ENCODE data around the gene LOC128125822.

LOC128125822 gene

GRCh38 chr6:63533026-63533425 is 39.3 kb upstream of the LOC128125822 start:
- ATAC-seq (no peak), DNase-seq (no peak)
- Histone ChIP-seq H3K9me3 (no peaks in the 10 kb centered on the region), H3K27ac (no peak overlapping the region), H3K4me1 (peaks cover 0 to 32% (median 9%) of the 10 kb centered on the region in 4 donors), H3K27me3 (no peaks in the 10 kb centered on the region), H3K36me3 (no peaks in the 10 kb centered on the region), H3K4me3 (no peak overlapping the region)
- WGBS (ENCODE audit: insufficient coverage, low coverage, low lambda C conversion rate, missing lambda C conversion rate): 94% methylated on average over 2 of the region's 3 CpGs
- TF ChIP-seq, protein P1, sequence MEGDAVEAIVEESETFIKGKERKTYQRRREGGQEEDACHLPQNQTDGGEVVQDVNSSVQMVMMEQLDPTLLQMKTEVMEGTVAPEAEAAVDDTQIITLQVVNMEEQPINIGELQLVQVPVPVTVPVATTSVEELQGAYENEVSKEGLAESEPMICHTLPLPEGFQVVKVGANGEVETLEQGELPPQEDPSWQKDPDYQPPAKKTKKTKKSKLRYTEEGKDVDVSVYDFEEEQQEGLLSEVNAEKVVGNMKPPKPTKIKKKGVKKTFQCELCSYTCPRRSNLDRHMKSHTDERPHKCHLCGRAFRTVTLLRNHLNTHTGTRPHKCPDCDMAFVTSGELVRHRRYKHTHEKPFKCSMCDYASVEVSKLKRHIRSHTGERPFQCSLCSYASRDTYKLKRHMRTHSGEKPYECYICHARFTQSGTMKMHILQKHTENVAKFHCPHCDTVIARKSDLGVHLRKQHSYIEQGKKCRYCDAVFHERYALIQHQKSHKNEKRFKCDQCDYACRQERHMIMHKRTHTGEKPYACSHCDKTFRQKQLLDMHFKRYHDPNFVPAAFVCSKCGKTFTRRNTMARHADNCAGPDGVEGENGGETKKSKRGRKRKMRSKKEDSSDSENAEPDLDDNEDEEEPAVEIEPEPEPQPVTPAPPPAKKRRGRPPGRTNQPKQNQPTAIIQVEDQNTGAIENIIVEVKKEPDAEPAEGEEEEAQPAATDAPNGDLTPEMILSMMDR (IDR thresholded peaks at IDR 0.05): no peak
- TF ChIP-seq POLR2A (IDR thresholded peaks at IDR 0.05): no peak
- intact Hi-C loops (cut with DNase I): no loop called here

DNA sequence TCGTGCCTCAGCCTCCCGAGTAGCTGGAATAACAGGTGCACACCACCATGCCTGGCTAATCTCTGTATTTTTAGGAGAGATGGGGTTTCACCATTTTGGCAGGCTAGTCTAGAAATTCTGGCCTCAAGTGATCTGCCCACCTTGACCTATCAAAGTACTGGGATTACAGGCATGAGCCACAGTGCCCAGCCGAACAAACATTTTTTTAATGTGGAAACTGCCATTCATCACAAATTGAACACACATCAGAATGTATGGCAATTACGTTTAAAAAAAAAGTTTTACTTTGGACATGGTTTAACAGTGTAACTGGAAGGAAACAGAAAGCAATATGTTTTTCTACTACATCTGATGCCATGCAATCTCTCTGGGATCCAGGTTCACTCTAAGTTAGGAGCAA is 38.3 kb upstream of the LOC128125822 start:
- TF ChIP-seq, protein P1 (IDR thresholded peaks at IDR 0.05): no peak
- no peak for TF ChIP-seq POLR2A (IDR thresholded peaks at IDR 0.05)
- Histone ChIP-seq H3K36me3 (no peaks in the 10 kb centered on the region), H3K4me3 (no peak overlapping the region), H3K27ac (no peak overlapping the region), H3K9me3 (no peaks in the 10 kb centered on the region), H3K4me1 (peaks cover 0 to 34% (median 13%) of the 10 kb centered on the region in 4 donors), H3K27me3 (no peaks in the 10 kb centered on the region)
- no peak for ATAC-seq
- 91% methylated on average over 4 of the region's 4 CpGs for WGBS (ENCODE audit: insufficient coverage, low coverage, low lambda C conversion rate, missing lambda C conversion rate)
- no peak for DNase-seq
- intact Hi-C loops (cut with DNase I): no loop called here

- Histone ChIP-seq H3K9me3 (no peaks in the 10 kb centered on the region), H3K27ac (peak overlapping the region in 2 of 3 donors; percentile 28 to 41), H3K36me3 (no peaks in the 10 kb centered on the region), H3K4me3 (no peak overlapping the region), H3K27me3 (no peaks in the 10 kb centered on the region), H3K4me1 (peaks cover 0 to 27% (median 12%) of the 10 kb centered on the region in 4 donors)
- intact Hi-C loops (cut with DNase I): no loop called here
- WGBS (ENCODE audit: insufficient coverage, low coverage, low lambda C conversion rate, missing lambda C conversion rate): 26% methylated on average over 9 of the region's 9 CpGs
- ATAC-seq: peak; percentile 20 to 73 (median 62)
- TF ChIP-seq POLR2A (IDR thresholded peaks at IDR 0.05): no peak
- TF ChIP-seq, protein P1 (IDR thresholded peaks at IDR 0.05): no peak
- peak in 1 of 3 donors; percentile 58 for DNase-seq
These were observed 34.9 kb upstream of the LOC128125822 start for GRCh38 chr6:63537201-63537958.

- TF ChIP-seq, protein P1 (IDR thresholded peaks at IDR 0.05): no peak
- TF ChIP-seq POLR2A (IDR thresholded peaks at IDR 0.05): no peak
- H3K27ac ChIP-seq: peak overlapping the region in 2 of 3 donors; percentile 28 to 41
- no peak overlapping the region for H3K4me3 ChIP-seq
- peak in 3 of 4 donors; percentile 14 to 16 (median 15) for ATAC-seq
- H3K36me3 ChIP-seq: no peaks in the 10 kb centered on the region
- intact Hi-C loops (cut with DNase I): no loop called here
- peaks cover 0 to 27% (median 12%) of the 10 kb centered on the region in 4 donors for H3K4me1 ChIP-seq
- H3K9me3 ChIP-seq: no peaks in the 10 kb centered on the region
- H3K27me3 ChIP-seq: no peaks in the 10 kb centered on the region
- DNase-seq: no peak
These were observed 34.4 kb upstream of the LOC128125822 start for GRCh38 chr6:63537959-63538300.

Measured in right lobe of liver (tissue), 6 donors.